Measurements from ENCODE around the gene WDR82. TPM values are rescaled to one million over a fixed set of nuclear protein-coding genes. Genes with fewer than 3 reads are reported as not detected.

WDR82 gene
- polyA plus RNA-seq, 1 donor, result 71.9 TPM

Other genes with a start within 250 kb of the WDR82 start
- 9.6 TPM for gene DUSP7, start 222.1 kb downstream of the WDR82 start, polyA plus RNA-seq
- gene POC1A, start 124.2 kb downstream of the WDR82 start, polyA plus RNA-seq, result 5.9 TPM
- 37.2 TPM for gene ALAS1, start 80.5 kb downstream of the WDR82 start, polyA plus RNA-seq
- 0.37 TPM for gene TLR9, start 53.0 kb downstream of the WDR82 start, polyA plus RNA-seq
- 19.9 TPM for gene TWF2, start 39.5 kb downstream of the WDR82 start, polyA plus RNA-seq
- gene PPM1M, start 32.9 kb downstream of the WDR82 start, polyA plus RNA-seq, result 11.0 TPM
- 165 TPM for gene GLYCTK, start 9.2 kb upstream of the WDR82 start, polyA plus RNA-seq
- gene DNAH1, start 37.7 kb upstream of the WDR82 start, polyA plus RNA-seq, result 22.9 TPM
- gene BAP1, start 131.4 kb upstream of the WDR82 start, polyA plus RNA-seq, result 59.0 TPM
- 10.4 TPM for gene PHF7, start 132.0 kb upstream of the WDR82 start, polyA plus RNA-seq
- 2.9 TPM for gene SEMA3G, start 166.5 kb upstream of the WDR82 start, polyA plus RNA-seq
- gene TNNC1, start 175.4 kb upstream of the WDR82 start, polyA plus RNA-seq, result 1.8 TPM
- 85.9 TPM for gene NISCH, start 177.0 kb upstream of the WDR82 start, polyA plus RNA-seq
- gene STAB1, start 216.7 kb upstream of the WDR82 start, polyA plus RNA-seq, result 43.5 TPM

All from large intestine (tissue), 1 donor.